Duodenal mucosa (tissue), 2 donors: Measurements from ENCODE around the gene SLC35F4.

Experiments
- H3K27ac ChIP-seq: one replicate; pipeline ENCODE4 v1.7.0; 2013; ENCODE audit warnings: low read depth, low read length
- H3K27me3 ChIP-seq, 2 donors: one replicate each; pipeline ENCODE4 v1.7.0; 2013; ENCODE audit warnings: low read length in 2 of 2, control low read depth in 1 of 2; ENCODE audit not compliant: insufficient read depth in 2 of 2, control insufficient read depth in 1 of 2
- H3K36me3 ChIP-seq, 2 donors: one replicate each; pipeline ENCODE4 v1.7.0; 2013; ENCODE audit warnings: low read length in 2 of 2, control low read depth in 1 of 2; ENCODE audit not compliant: insufficient read depth in 2 of 2, control insufficient read depth in 1 of 2
- H3K4me1 ChIP-seq, 2 donors: one replicate each; pipeline ENCODE4 v1.7.0; 2013; ENCODE audit warnings: low read length in 2 of 2, control low read depth in 1 of 2; ENCODE audit not compliant: insufficient read depth in 2 of 2, control insufficient read depth in 1 of 2
- H3K4me3 ChIP-seq, 2 donors: one replicate each; pipeline ENCODE4 v1.7.0; 2013; ENCODE audit warnings: low read length in 2 of 2, low read depth in 1 of 2
- H3K9ac ChIP-seq, 2 donors: one replicate each; pipeline ENCODE4 v1.7.0; 2013; ENCODE audit warnings: low read length in 2 of 2, low read depth in 1 of 2
- H3K9me3 ChIP-seq, 2 donors: one replicate each; pipeline ENCODE4 v1.7.0; 2013; ENCODE audit warnings: low read length in 2 of 2, control low read depth in 1 of 2; ENCODE audit not compliant: control insufficient read depth in 1 of 2

Gene SLC35F4

DNA sequence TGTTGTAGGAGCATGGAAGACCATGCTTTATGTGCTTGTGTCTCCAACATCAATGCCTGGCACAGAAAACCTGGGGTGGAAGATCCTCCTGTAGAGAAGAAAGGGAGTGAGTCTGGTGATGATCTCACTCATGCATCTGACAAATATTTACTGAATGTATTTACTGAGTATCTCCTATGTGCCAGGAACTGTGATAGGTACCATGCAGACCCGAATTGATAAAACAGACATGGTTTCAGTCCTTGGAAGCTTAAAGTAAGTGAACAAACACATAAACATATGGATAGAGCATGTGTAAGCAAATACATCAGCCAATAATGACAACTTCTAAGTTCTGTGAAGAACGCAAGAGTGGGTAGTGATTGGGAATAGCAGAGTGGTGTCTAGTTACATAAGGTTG lies 255.3 kb downstream of the SLC35F4 start:
- no peak overlapping the region for H3K9ac ChIP-seq
- H3K9me3 ChIP-seq, result no peaks in the 10 kb centered on the region
- no peaks in the 10 kb centered on the region for H3K4me1 ChIP-seq
- H3K27ac ChIP-seq, result no peak overlapping the region
- H3K4me3 ChIP-seq, result no peak overlapping the region
- no peaks in the 10 kb centered on the region for H3K27me3 ChIP-seq
- no peaks in the 10 kb centered on the region for H3K36me3 ChIP-seq

DNA sequence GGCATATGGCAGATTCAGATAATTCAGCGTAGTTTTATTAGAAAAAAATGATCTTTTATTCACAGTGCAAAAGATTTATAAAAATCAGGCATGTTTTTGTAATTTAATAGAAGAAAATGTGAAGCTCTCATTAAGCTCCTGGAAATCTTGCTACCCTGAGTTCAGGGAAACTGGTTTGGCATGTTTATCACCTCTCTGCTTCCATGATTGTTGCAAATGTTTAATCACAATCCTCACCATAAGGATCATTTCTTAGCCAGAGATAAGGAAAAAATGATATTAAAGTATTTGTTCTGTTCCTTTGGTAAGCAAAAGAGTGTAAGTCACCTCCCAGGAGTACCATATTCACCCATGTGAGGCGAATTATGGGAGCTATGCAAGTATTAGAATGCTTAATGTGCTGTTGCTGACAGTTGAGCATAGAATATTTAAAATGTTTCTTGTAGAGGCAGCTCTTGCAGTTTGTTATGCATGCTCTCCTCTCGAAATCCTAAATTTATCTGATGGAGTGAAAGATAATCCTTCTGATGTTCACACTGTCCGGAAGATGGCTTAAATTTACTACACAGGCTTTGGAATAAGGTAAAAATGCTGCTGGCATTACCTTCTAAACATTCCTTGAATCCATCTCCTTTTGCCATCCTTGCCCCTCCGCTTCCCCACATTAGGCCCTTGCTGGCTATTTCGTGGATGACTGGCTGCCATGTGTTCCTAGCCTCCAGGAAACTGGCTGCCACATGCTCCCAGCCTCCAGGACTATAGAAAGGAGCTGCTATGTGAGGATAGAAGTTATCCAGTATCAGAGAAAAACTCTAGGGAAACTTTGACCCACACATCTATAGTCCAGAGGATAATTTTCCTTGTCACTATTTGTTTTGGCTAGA lies 256.5 kb downstream of the SLC35F4 start:
- Histone ChIP-seq H3K4me3 (no peak overlapping the region), H3K9me3 (no peaks in the 10 kb centered on the region), H3K27me3 (no peaks in the 10 kb centered on the region), H3K27ac (no peak overlapping the region), H3K4me1 (no peaks in the 10 kb centered on the region), H3K36me3 (no peaks in the 10 kb centered on the region), H3K9ac (no peak overlapping the region)

DNA sequence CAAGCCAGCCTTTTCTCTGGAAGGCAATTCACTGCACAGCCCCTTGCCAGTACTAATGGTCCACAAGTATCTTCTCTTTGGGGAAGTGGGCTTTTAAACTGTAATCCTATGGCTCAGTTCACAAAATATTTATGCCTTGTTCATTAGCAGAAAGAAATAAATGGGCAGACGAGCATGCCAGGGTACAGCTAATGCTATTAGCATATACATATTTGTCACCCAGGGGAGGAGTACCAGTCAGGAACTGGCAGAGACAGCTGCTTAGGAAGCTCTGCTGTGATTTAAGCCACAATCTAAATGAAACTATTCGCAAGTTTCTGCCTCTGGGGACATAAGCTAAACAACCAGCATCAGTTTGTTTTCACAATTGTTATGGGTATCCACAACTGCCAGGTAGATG lies 258.8 kb downstream of the SLC35F4 start:
- Histone ChIP-seq H3K27ac (no peak overlapping the region), H3K36me3 (no peaks in the 10 kb centered on the region)

DNA sequence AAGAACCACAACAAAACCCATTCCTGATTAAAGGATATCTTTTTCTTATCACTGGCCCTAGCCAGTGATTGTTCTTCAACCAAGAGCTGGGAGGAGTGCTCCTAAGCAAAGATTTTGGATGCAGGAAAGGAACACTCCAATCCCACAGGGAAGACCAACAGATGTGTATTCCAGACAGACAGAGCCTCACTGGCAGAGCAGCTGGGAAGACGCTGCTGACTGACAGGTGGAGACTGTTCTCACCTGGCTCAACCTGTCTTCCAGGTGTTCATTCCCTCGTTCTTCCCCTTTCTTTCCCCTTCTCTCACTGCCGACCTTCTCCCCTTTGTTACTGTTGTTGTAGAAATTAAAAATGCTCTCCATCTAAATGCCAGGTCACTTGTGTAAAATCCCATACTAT lies 282.5 kb downstream of the SLC35F4 start:
- no peak overlapping the region for H3K27ac ChIP-seq
- no peaks in the 10 kb centered on the region for H3K27me3 ChIP-seq
- no peaks in the 10 kb centered on the region for H3K36me3 ChIP-seq
- no peak overlapping the region for H3K4me3 ChIP-seq
- H3K9me3 ChIP-seq, result no peaks in the 10 kb centered on the region
- no peak overlapping the region for H3K9ac ChIP-seq
- no peaks in the 10 kb centered on the region for H3K4me1 ChIP-seq

More for the DNA sequence above, 258.8 kb downstream of the SLC35F4 start:
- no peak overlapping the region for H3K9ac ChIP-seq
- H3K27me3 ChIP-seq, result no peaks in the 10 kb centered on the region
- no peak overlapping the region for H3K4me3 ChIP-seq
- H3K4me1 ChIP-seq, result no peaks in the 10 kb centered on the region
- no peaks in the 10 kb centered on the region for H3K9me3 ChIP-seq

DNA sequence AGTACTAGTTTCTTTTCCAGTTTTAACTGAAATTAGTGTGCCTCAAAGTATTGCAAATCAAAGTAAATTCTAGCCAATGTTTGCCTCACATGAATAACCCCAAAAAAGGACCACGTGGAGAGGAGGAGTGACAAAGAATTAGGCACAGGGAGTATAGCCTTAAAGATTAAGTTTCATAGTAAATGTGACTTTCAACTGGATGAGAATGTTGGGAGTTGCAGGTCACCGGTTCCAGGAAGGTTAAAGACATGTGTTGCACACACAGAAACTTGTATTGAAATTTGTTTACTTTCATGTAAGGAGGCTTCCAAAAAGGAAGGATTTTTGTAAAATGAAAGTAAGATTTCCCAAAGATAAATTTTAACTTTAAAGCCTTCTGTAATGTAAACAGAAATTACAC lies 283.1 kb downstream of the SLC35F4 start:
- Histone ChIP-seq H3K9ac (no peak overlapping the region), H3K27me3 (no peaks in the 10 kb centered on the region), H3K36me3 (no peaks in the 10 kb centered on the region), H3K4me1 (no peaks in the 10 kb centered on the region), H3K27ac (no peak overlapping the region), H3K9me3 (no peaks in the 10 kb centered on the region), H3K4me3 (no peak overlapping the region)

DNA sequence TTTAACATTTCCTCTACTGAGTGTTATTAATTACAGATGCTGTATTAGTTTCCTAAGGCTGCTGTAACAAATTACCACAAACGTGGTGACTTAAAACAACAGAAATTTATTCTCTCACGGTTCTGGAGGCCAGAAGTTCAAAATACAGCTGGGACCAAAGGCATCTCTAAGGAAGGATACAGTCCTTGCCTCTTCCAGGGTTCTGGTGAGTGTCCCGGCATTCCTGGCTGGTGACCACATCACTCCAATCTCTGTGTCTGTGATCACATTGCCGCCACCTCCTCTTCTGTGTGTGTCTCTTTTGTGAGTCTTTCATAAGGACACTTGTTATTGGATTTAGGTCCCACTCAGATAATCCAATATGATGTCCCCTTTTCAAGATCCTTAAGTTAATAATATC lies 287.1 kb downstream of the SLC35F4 start:
- H3K27me3 ChIP-seq, result no peaks in the 10 kb centered on the region
- no peak overlapping the region for H3K9ac ChIP-seq
- no peak overlapping the region for H3K27ac ChIP-seq
- no peaks in the 10 kb centered on the region for H3K9me3 ChIP-seq
- H3K36me3 ChIP-seq, result no peaks in the 10 kb centered on the region
- H3K4me1 ChIP-seq, result no peaks in the 10 kb centered on the region
- no peak overlapping the region for H3K4me3 ChIP-seq

DNA sequence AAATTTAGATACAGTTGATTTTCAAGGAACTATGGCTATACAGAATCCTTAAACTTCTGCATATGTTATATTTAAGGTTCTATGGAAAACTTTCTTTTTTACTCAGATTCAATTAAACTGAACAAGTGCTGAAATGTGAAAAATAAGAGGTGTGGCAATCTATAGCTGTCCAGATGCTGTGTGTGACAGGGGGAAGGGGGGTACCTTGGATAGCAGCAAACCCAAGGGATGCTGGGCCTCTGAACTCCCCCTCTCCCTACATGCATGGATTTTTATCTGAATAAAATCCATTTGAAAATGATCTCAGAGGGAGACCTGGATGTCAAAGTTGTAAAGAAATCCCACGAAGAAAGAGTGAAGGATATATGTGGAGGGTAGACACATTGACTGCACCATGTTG lies 289.4 kb downstream of the SLC35F4 start:
- Histone ChIP-seq H3K9me3 (no peaks in the 10 kb centered on the region), H3K9ac (no peak overlapping the region), H3K4me1 (no peaks in the 10 kb centered on the region), H3K4me3 (no peak overlapping the region), H3K27ac (no peak overlapping the region), H3K36me3 (no peaks in the 10 kb centered on the region), H3K27me3 (no peaks in the 10 kb centered on the region)

DNA sequence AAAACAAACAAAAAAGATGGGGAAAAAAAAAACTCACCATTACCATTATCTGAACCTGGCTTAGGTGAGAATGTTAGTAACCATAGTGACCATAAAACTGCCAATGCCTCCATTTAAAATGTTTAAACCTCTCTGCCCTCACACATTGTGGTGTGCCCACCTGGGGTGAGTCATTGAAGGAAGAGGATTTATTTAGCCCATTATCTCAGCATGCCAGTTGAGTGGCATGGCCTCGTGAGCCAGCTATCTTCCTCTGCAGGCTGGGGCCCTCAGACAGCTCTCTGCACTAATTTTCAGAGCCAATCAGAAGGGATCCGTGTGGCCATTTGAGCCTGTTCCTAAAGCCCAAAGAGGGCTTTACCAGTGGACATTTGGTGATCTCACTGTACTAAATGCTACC lies 290.4 kb downstream of the SLC35F4 start:
- Histone ChIP-seq H3K4me1 (no peaks in the 10 kb centered on the region), H3K9ac (no peak overlapping the region), H3K27me3 (no peaks in the 10 kb centered on the region), H3K9me3 (no peaks in the 10 kb centered on the region), H3K36me3 (no peaks in the 10 kb centered on the region), H3K27ac (no peak overlapping the region), H3K4me3 (no peak overlapping the region)

DNA sequence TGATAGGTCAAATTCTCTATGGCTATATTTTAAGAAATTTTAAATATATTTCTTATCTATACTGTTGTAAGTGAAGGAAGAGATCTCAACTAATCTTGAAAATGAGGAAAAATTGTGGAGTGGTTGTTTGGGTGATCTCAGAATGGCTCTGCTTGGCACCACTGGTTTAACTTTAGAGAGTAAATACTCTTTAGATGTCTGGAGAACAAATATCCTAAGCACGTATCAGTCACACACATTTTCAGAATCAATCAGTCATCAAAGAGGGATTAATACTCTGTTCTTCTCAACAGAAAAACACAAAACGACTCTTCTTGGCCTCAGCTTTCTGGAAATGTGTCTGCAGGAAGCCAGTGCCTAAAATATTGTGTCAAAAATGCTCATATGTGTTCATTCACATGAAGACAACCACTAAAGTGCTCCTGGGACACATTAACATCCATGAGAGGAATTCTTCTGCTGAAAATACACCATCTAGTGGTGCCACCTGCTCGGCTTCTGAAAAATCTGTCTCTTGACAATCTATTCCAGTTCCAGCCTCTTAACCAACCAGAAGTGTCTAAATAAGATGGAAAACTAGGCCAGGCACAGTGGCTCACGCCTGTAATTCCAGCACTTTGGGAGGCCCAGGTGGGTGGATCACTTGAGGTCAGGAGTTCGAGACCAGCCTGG lies 291.1 kb downstream of the SLC35F4 start:
- H3K27ac ChIP-seq, result no peak overlapping the region
- H3K4me1 ChIP-seq, result no peaks in the 10 kb centered on the region
- H3K4me3 ChIP-seq, result no peak overlapping the region
- H3K9me3 ChIP-seq, result no peaks in the 10 kb centered on the region
- H3K36me3 ChIP-seq, result no peaks in the 10 kb centered on the region
- H3K9ac ChIP-seq, result no peak overlapping the region
- H3K27me3 ChIP-seq, result no peaks in the 10 kb centered on the region

DNA sequence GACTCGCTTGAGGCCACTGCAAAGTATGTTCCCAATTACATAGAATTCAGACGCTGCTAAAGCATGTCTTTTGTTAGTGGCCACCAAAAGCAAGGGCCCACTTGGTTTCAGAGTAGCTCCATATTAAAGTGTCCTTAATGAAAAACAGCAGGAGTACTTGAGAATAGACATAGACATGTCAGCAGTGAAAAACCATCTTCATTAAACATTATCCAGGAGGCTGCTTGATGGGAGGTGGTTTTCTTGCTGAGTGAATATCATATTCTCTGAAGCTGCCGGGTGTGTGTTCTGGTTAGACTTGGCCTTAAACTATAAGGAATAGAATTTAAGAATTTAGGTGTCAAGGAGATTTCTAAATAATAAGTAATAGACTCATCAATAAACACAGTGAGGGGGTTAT lies 292.7 kb downstream of the SLC35F4 start:
- Histone ChIP-seq H3K9me3 (no peaks in the 10 kb centered on the region), H3K36me3 (no peaks in the 10 kb centered on the region), H3K27ac (no peak overlapping the region), H3K27me3 (no peaks in the 10 kb centered on the region), H3K4me1 (no peaks in the 10 kb centered on the region), H3K4me3 (no peak overlapping the region), H3K9ac (no peak overlapping the region)
